ENCODE measurements around the gene PPL. TPM values are rescaled to one million over a fixed set of nuclear protein-coding genes. Genes with fewer than 3 reads are reported as not detected.

Gene PPL
- total RNA-seq, 1 donor = 27.1 TPM

DNA sequence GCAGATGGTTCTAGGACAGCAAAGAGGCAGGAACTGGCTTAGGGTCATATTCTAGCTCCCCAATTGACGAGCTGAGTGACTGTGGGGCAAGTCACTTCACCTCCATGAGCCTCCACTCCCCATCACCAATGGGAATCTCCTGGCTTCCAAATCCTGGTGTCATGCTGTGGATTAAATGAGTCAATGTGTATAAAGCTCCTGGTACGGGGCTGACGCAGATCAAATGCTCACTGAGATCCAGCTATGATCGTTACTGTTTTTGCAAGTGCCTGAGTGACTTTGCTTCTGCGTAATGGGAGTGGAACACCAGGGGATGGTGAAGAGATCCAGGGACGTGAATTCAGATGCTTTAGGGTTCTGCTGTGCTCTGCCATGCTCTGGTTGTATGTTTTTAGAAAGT, 23.6 kb upstream of the PPL start:
- no peak for DNase-seq (ENCODE audit: insufficient read length, low spot score, missing footprints)
- no peak for TF ChIP-seq CTCF (IDR thresholded peaks at IDR 0.05; ENCODE audit: extremely low read depth, low read depth, low read length)

GRCh38 chr16:4958510-4959438, 21.8 kb upstream of the PPL start:
- H3K79me2 ChIP-seq (ENCODE audit: insufficient read depth, low read length) = no peaks in the 10 kb centered on the region
- H3K4me1 ChIP-seq (ENCODE audit: insufficient read depth, low read length) = peaks cover 10% of the 10 kb centered on the region
- peak; percentile 23 for DNase-seq (ENCODE audit: insufficient read length, low spot score, missing footprints)
- peak overlapping the region; percentile 63 for H3K4me3 ChIP-seq (ENCODE audit: insufficient read depth, low read length)
- no peaks in the 10 kb centered on the region for H4K20me1 ChIP-seq (ENCODE audit: insufficient read depth, low read length)
- H3K4me2 ChIP-seq (ENCODE audit: insufficient read depth, low read length) = peak overlapping the region; percentile 82
- TF ChIP-seq CTCF (IDR thresholded peaks at IDR 0.05; ENCODE audit: extremely low read depth, low read depth, low read length) = no peak
- H3K27ac ChIP-seq (ENCODE audit: low read depth, low read length) = no peak overlapping the region
- H2AFZ ChIP-seq (ENCODE audit: low read length) = no peak overlapping the region
- no peaks in the 10 kb centered on the region for H3K36me3 ChIP-seq (ENCODE audit: insufficient read depth, low read length)
- no peaks in the 10 kb centered on the region for H3K9me3 ChIP-seq (ENCODE audit: low read depth, low read length)
- H3K27me3 ChIP-seq (ENCODE audit: insufficient read depth, low read length) = peaks cover 15% of the 10 kb centered on the region

More for the DNA sequence above, 23.6 kb upstream of the PPL start:
- Histone ChIP-seq H3K36me3 (ENCODE audit: insufficient read depth, low read length) (no peaks in the 10 kb centered on the region), H3K4me1 (ENCODE audit: insufficient read depth, low read length) (peaks cover 10% of the 10 kb centered on the region), H2AFZ (ENCODE audit: low read length) (no peak overlapping the region), H3K4me2 (ENCODE audit: insufficient read depth, low read length) (no peak overlapping the region), H3K9me3 (ENCODE audit: low read depth, low read length) (no peaks in the 10 kb centered on the region), H3K27ac (ENCODE audit: low read depth, low read length) (no peak overlapping the region), H3K79me2 (ENCODE audit: insufficient read depth, low read length) (no peaks in the 10 kb centered on the region), H3K27me3 (ENCODE audit: insufficient read depth, low read length) (peaks cover 15% of the 10 kb centered on the region), H4K20me1 (ENCODE audit: insufficient read depth, low read length) (no peaks in the 10 kb centered on the region), H3K4me3 (ENCODE audit: insufficient read depth, low read length) (no peak overlapping the region)

DNA sequence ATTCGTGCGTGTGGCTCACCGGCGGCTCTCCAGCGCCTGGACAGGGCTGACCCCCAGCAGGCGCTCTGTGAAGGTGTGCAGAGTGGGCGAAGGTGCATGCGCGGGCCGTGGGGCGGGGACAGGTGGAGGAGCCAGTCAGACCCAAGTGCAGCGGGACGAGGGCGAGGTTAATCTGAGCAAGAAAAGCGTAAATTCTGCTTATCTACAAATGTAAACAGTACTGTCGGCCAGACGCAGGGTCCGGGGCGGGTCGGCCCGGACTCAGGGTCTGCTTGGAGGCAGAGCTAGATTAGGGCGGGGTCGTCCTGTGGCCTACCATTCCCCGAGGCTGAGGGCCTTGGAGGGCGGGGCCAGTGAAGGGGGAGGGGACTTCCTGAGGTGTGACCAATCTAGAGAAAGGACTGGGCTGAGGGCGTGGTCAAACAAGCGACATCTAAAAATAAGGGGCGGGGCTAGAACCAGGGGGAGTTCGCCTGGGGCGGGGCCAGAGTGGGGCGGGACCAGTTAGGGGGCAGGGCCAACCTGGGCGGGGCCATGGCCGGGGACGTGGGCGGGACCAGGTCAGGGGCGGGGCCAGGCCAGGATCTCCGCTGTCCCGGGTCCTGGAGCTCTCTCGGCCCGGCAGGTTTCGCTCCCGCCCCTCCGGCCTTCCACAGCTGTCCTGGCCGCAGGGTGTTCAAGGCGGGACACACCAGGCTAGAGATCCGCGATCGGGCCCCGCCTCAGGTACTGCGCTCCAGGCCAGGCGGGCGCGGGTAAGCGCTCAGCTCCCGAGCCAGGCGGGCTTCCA, 21.0 kb upstream of the PPL start, which contains the start of gene SEC14L5:
Gene SEC14L5, plus strand, starts transcription at position 611 of the 790 bp plus-strand sequence. CDS start 994 bp downstream, outside the sequence.
- peak; percentile 99 for DNase-seq (ENCODE audit: insufficient read length, low spot score, missing footprints)
- H2AFZ ChIP-seq (ENCODE audit: low read length) = peak within 1 kb of the TSS; percentile 74
- TF ChIP-seq CTCF (IDR thresholded peaks at IDR 0.05; ENCODE audit: extremely low read depth, low read depth, low read length) = no peak

GRCh38 chr16:4957420-4957719, 20.4 kb upstream of the PPL start:
- Histone ChIP-seq H3K27ac (ENCODE audit: low read depth, low read length) (no peak overlapping the region), H3K9me3 (ENCODE audit: low read depth, low read length) (no peaks in the 10 kb centered on the region), H3K4me2 (ENCODE audit: insufficient read depth, low read length) (peak overlapping the region; percentile 84), H2AFZ (ENCODE audit: low read length) (peak overlapping the region; percentile 74), H3K27me3 (ENCODE audit: insufficient read depth, low read length) (peaks cover 15% of the 10 kb centered on the region), H3K79me2 (ENCODE audit: insufficient read depth, low read length) (no peaks in the 10 kb centered on the region), H3K4me3 (ENCODE audit: insufficient read depth, low read length) (peak overlapping the region; percentile 72), H3K4me1 (ENCODE audit: insufficient read depth, low read length) (peaks cover 10% of the 10 kb centered on the region), H4K20me1 (ENCODE audit: insufficient read depth, low read length) (no peaks in the 10 kb centered on the region), H3K36me3 (ENCODE audit: insufficient read depth, low read length) (no peaks in the 10 kb centered on the region)
- no peak for TF ChIP-seq CTCF (IDR thresholded peaks at IDR 0.05; ENCODE audit: extremely low read depth, low read depth, low read length)
- DNase-seq (ENCODE audit: insufficient read length, low spot score, missing footprints) = peak; percentile 60

More for the DNA sequence above, 21.0 kb upstream of the PPL start, which contains the start of gene SEC14L5:
- peak within 1 kb of the TSS; percentile 84 for H3K4me2 ChIP-seq (ENCODE audit: insufficient read depth, low read length)
- no peaks in the 10 kb centered on the region for H3K9me3 ChIP-seq (ENCODE audit: low read depth, low read length)
- H4K20me1 ChIP-seq (ENCODE audit: insufficient read depth, low read length) = no peaks in the 10 kb centered on the region
- H3K4me1 ChIP-seq (ENCODE audit: insufficient read depth, low read length) = peaks cover 10% of the 10 kb centered on the region
- no peaks in the 10 kb centered on the region for H3K36me3 ChIP-seq (ENCODE audit: insufficient read depth, low read length)
- H3K27me3 ChIP-seq (ENCODE audit: insufficient read depth, low read length) = peaks cover 15% of the 10 kb centered on the region
- no peak within 1 kb of the TSS for H3K27ac ChIP-seq (ENCODE audit: low read depth, low read length)
- H3K4me3 ChIP-seq (ENCODE audit: insufficient read depth, low read length) = peak within 1 kb of the TSS; percentile 72
- no peaks in the 10 kb centered on the region for H3K79me2 ChIP-seq (ENCODE audit: insufficient read depth, low read length)
